ENCODE measurements around the gene SRGAP2C.
"Not testable (repeated sequence)": the region's sequence is repeated elsewhere in the genome, so short reads cannot be mapped to it uniquely, and the experiment has no call there.

The SRGAP2C gene

DNA sequence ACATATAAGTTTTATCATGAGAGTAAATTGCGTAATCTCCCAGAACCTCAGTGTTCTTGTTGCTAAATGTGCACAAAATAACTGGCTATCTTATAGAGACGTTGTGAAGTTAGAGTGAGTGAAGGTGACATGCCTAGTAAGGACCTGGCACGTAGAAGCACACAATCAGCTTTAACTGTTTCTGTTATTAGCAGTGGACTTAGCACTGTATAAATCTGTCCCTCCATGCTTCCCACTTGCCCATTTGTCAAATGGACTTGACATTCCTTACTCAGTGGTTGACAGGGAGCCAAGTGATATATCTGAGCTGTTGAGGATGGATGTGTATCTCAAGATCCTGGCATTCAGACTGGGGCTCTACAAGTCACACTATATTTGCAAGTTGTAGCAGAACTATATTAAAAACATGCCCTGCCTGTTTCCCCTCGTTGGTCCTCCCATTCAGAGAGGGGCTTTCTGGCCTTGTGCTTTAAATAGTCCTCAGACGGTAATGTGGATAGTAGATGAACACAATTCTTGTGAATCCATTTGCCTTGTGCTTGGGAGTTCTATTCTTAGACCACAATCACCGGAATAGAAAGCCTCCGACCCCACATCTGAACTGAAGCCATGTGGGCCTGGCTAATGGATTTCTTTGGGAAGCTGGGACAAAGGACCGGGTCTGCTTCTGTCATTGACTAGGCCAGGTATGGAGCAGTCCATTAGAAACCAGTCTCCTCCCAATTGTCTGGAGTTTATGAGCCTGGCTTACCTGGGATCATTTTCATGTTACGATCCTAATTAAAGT, 43.0 kb downstream of the SRGAP2C start:
- not testable (repeated sequence) for DNase-seq (ENCODE audit: low spot score)

DNA sequence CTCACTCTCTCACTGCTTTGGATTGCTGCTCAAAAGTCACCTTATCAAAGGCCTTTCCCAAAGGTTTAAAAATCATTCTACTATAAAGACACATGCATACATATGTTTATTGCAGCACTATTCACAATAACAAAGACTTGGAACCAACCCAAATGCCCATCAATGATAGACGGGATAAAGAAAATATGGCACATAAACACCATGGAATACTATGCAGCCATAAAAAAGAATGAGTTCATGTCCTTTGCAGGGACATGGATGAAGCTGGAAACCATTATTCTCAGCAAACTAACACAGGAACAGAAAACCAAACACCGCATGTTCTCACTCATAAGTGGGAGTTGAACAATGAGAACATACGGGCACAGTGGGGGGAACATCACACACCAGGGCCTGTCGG, 45.9 kb downstream of the SRGAP2C start:
- DNase-seq (ENCODE audit: low spot score), result not testable (repeated sequence)

DNA sequence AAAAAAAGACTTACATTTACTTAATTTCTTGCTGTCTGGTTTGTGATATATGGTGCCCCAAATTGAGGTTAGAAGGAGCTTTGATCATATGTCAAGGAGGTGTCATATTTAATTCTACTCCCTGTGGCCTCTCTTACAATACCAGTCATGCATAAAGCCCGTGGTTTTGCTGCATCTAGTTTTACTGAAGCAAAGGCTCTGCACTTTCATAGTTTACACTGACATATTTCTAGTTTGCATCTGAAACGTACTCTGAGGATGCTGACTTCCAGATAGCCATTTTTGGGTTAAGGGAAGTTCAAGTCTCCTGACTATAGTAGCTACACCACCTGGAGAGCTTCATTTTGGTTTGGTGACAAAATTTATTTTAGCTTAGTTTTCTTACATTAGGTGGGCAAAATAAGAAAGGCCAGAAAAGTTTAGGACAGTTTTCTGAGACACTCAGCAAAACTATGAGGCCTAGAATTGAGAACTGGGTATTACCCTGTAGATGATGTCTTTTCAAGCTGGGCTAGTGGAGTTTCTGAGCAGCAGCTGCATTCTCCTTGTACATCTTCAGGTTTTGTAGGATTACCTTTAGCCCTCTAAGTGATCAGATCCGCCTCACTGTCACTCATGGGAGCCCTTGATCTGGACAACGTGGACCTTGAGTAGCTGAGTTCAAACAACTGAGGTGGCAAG, 47.8 kb downstream of the SRGAP2C start:
- not testable (repeated sequence) for DNase-seq (ENCODE audit: low spot score)

DNA sequence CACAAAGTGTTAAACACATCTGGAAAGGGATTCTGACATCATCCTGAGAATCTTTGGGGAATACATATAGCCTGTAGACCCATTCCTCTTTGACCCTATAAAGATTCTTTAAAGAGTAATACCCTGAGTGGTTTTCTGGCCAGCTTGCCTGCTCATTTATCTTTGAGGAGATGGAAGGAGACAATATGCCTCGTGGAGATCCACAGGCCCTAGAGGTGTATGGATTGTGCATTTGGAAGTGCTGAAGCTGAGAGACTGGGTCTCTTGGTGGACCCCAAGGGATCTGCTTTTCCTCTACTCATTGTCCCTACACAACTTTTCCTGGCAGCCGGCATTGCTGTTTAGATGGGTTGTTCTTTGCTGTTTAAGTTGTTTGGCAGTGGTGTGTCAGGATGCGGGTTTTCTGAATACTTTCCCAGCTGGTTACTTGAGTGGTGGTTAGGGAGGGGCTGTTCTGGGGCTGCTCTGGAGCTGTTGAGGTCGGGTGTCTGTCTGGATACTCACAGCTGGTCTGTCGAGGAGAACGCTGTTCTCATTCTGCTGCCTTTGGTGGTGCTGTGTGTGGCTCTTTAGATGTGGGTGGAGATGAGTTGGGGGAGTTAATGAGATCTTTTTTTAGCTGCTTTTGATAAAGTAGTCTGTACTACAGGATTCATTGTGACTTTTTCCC, 49.5 kb downstream of the SRGAP2C start:
- not testable (repeated sequence) for DNase-seq (ENCODE audit: low spot score)

DNA sequence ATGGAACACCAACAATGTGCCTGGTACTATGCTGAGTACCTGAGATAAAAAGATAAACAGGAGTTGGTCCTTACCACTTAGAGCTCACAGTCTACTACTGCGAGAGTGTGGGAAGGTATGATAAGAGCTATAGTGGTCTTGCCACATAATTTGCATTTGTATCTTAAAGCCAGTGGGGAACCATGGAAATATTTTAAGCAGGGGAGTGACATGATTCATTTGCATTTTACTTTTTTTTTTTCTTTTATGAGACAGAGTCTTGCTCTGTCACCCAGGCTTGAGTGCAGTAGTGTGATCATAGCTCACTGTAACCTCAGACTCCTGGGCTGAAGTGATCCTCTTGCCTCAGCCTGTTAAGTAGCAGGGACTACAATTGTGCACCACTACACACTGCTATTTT, 53.6 kb downstream of the SRGAP2C start:
- DNase-seq (ENCODE audit: low spot score), result not testable (repeated sequence)

DNA sequence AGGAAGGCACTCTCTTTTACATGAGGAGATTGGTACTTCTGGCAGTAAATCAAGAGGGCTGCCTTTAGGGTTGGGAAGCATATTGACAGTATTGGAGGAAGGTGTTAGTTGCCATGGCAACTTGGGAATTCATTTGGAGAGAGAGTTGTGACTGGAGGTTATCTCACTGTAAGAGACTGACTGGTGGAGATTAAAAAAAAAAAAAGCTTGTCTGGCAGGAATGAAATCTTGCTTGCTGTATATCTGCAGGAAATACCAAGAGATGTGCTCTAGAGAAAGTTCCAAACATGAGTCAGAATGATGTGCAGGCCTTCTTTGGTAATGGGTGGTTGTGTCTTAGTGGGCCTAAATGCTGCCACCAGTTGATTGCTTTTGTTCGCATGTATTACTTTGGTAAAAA, 59.1 kb downstream of the SRGAP2C start:
- DNase-seq (ENCODE audit: low spot score), result not testable (repeated sequence)

DNA sequence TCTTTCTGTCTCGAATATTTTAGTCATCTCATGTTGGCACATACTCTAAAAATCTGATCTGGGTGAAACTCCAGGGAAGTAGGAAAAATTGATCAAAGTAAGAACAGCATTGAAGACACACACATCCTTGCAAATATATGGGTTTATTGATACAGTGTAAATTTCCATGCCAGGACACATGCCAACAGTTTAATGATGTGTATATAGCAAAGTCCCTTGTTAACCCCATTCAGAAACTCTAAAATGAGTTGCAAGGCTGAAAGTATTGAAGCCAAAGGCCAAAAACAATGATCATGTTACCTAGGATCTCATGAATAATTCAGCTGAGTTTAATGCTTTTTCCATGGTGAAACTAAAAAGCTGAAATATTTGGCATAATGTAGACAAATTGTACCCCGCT, 61.6 kb downstream of the SRGAP2C start:
- DNase-seq (ENCODE audit: low spot score), result not testable (repeated sequence)

DNA sequence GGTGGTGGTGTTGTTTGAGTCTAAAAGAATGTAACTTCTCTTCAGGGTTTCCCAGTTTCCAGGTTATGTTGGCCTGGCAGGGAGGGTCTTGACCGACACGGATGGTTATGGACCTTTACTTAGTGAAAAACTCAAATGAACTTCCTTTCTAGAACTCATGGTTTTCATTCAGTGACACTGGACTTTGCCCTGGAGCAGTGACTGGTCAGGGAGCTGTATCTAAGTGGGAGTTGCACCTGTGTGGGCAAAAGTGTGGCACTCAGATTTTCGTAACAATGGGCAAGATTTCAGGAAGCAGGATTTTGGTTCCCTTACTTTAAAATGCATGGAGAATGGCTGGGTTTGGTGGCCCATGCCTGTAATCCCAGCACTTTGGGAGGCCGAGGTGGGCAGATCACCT, 67.9 kb downstream of the SRGAP2C start:
- not testable (repeated sequence) for DNase-seq (ENCODE audit: low spot score)

DNA sequence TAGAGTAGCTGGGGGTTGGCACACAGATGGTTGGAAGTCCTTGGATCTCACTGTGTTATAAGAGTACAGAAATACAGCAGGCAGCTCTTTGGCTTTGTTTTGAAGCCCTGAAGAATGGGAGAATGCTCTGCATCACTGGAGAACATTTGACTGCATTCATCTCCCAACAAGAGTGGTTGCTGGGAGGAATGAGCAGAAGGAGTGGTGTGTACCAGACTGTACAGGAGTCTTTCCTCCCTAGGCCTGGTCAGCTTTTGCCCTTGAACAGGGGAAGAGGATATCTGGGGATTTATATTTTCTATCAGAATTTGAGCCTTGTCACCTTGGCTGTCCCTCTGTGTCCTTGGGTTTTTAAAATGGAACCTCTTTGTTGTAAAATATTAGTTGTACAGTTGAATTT, 69.8 kb downstream of the SRGAP2C start:
- DNase-seq (ENCODE audit: low spot score), result not testable (repeated sequence)

DNA sequence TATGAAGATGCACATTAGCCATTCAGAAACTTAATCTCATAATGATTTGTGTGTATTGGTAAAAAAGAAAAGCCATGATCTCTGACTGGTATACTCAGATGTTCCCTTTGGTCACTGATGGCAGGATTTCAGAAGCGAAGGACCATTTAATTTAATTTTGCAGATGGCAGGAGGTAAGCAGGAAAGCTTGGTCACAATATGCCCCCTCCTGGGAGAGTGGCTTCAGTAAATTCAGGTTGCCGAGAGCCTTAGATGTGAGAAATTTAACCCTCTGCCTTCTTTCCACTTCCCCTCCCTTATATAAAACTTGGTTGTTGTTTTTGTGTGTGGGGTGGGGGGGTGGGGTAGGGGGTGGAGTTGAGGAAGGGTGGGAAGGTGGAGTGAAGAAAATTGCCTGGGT, 72.9 kb downstream of the SRGAP2C start:
- DNase-seq (ENCODE audit: low spot score), result not testable (repeated sequence)

DNA sequence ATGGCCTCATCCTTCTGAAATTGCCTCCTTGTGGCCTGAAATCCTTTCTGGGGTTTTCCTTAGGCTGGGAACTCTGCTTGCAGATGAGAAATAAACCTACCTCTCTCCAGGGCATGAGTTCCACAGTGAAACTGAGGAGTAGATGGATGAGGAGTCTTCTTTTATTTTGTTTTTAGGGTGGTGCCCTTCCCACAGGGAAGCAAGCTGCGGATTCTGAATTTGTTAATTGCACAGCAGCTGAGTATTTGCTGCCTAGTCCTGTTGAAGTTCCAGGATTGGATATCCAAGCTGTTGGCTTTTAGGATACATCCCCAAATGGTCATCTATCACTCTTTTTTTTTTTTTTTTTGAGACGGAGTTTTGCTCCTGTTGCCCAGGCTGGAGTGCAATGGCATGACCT, 73.4 kb downstream of the SRGAP2C start:
- not testable (repeated sequence) for DNase-seq (ENCODE audit: low spot score)

DNA sequence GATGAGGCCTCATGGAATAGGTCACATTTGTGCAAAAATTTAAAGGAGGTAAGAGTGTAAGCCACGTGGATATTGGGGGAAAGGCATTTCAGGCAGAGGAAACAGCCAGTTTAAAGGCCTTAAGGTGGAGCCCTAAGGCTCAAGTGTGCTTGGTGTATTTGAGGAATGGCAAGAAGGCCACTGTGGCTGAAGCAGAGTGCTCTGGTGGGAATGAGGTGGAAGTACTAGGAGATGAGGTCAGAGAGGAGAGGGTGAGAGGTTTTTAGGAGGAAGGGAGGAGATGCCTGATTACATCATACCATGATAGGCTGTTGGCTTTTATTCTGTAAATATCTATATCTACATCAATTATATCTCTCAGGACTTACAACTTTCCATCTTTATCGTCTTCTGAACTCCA, 75.4 kb downstream of the SRGAP2C start:
- DNase-seq (ENCODE audit: low spot score), result not testable (repeated sequence)

DNA sequence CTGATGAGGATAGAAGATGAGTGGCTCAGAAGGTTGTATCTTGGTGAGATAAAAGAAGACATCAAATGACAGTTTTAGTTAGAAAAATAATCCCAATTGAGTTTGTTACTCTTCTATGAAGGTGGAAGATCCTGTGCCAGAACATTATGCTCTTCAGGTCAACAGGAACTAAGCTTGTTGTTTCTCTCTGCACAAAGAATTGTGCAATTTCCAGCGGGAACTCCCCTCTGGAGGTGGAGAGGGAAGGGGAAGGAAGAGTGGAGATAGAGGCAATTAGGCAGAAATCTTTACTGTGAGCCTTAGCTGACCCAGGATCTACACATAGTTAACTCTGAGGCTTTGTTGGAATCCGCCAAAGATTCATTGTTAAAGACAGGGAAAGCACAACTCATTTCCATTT, 77.4 kb downstream of the SRGAP2C start:
- DNase-seq (ENCODE audit: low spot score), result not testable (repeated sequence)

DNA sequence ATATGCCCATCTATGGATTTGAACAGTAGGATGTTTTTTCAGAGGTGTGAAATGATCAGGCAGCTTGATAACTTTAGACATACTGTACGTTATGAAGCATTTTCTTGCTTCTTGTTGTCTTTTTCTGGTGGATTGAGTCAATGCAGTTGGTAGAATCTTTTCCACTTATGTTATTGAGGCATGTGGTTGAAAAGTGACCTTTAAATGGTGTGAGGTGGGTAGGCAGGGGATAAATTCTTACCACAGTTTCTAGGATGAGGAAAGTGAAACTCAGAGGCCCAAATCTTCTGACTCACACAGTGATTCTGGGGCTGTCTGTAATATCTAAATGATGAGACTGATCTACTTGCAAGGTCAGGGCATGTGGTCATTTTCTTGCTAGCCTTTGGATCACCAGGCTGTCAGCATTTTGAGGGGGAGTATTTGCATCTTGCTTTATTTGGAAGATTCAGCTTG, 79.0 kb downstream of the SRGAP2C start:
- DNase-seq (ENCODE audit: low spot score), result not testable (repeated sequence)

DNA sequence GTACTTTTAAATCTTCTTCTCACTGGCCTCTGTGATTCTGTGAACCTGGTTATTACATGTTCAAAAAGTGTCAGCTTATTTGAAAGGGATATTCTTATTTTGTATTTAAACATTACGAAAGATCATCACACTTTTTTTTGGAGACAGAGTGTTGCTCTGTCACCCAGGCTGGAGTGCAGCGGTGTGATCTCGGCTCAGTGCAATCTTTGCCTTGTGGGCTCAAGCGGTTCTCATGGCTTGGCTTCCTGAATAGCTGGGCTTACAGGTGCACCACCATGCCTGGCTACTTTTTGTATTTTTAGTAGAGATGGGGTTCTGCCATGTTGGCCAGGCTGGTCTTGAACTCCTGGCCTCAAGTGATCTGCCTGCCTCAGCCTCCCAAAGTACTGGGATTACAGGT, 82.3 kb downstream of the SRGAP2C start:
- not testable (repeated sequence) for DNase-seq (ENCODE audit: low spot score)

DNA sequence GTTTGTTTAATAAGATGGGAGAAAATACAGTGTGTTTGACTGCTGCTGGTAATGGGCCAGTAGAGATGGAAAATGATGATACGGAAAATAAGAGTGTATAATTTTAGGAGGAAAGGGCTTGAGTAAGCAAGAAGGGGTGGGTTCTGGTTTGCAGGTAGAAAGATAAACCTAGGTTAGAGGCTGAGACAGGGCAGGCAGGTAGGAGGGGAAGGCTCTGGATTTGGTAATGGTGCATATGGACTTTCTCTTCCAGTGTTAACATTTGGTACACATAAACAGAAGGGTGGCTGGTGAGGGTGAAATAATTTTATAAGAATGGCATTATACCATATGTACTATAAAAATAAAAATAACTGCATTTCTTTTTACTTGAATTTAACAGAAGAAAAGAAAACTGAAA, 84.5 kb downstream of the SRGAP2C start:
- DNase-seq (ENCODE audit: low spot score), result not testable (repeated sequence)

DNA sequence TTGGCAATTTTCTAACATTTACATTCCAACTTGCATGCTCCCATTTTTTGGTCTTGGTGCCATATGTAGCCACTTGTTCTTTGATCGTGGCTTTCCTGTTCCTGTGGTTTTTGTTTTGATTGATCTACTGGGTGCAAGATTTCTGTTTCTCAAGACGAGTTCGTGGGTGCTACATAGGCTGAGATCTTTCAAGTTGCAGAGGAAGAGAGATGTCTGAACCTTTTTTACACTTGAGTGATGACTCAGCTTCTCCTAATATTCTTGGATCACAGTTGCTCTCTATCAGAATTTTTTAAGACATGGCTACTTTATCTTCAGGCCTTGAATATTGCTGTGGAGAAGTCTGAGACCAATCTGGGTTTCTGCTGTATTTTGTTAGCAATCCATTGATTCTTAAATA, 85.2 kb downstream of the SRGAP2C start:
- not testable (repeated sequence) for DNase-seq (ENCODE audit: low spot score)

DNA sequence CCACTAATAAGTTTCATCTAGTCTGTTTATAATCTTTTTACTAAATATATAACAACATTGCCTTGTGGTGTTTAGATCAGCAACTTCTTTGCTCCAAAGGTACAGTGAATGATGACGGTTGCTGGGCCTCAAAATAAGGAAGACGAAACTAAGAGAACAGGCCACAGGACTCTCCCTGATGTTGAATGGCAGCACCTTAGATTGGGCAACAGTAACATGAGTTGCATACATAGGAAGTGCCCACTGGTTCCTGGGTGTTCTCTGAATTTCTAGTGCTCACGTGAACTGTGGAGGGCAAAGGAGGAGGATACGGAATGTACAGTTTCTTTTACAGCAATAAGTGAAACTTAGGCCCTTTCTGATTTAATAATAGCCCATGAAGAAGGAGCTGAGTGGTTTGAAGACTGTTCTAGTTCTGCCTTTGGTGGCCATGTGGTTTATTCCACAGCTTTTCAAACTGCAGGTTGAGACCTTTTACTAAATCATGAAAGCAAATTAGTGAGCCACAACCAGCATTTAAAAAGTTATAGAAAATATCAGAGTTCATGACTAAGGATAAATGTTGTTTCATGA, 86.5 kb downstream of the SRGAP2C start:
- not testable (repeated sequence) for DNase-seq (ENCODE audit: low spot score)

DNA sequence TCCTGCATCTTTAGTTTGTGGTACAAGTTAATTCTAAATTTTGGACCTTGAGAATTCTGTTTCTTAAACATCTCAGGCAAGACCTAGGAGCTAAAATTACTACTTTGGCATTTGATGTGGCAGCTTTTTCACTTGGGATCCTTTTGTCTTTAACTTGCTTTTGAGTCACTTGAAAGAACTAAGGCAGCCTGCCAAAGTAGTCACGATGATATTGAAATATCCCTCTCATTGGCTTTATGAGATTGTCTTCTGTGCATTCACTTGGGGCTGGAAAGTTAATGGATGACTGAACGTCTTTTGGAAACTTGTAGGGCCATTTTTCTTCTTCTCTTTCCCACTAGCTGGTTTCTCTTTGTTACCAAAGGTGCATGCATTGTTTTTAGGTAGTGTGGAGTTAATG, 90.7 kb downstream of the SRGAP2C start:
- DNase-seq (ENCODE audit: low spot score), result not testable (repeated sequence)

DNA sequence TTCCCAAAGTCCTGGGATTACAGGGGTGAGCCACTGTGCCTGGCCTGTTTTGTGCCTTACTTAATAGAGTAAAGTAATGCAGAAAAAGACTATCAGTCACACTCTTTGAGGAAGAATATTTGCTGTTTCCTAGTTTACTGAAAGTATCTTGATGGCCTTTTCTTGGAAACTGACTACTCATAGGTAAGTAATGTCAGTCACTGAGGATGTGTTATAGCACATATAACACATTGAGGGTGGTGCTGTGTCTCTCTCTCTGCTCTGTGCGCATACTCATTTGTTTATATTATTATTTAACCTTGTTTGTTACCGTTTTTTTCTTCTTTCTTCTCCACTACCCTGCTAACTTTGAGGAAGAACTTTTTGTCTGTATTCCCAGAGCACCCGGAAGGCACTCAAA, 93.4 kb downstream of the SRGAP2C start:
- not testable (repeated sequence) for DNase-seq (ENCODE audit: low spot score)

DNA sequence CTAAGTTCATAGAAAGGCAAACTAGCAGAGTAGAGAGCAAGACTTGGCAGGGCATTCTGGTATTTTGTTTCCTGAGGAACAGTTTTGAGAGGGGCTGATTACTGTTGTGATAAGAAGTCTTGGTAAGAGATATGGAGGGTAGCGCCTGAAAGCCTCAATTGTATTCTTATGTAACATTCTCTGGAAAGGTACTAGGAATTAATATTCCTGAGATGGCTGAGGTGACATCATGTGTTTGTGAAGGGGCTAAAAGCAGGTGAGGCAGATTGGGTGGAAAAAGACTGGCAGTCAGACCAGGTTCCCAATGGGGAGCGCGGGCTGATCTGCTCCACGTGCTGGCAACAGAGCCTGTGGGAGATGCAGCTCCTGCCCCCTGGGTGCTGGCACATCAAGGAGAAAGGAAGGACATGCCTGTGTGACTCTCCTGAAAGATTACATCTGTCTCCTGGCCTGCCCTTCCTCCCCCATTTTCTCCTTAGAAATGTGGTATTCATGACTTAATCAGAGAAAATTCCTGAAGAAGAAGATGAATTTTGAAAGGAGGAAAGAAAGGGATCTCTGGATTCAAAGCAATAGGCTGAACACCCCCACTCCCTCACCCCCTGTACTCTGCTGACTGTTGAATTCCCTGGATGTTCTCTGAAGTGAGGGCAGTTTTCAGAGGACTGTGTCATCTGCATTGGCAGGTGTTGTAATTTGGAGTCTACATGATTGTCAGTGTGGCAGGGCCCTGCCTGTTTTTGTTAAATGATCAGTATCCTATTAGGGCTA, 94.2 kb downstream of the SRGAP2C start:
- peak; percentile 18 for DNase-seq (ENCODE audit: low spot score)

DNA sequence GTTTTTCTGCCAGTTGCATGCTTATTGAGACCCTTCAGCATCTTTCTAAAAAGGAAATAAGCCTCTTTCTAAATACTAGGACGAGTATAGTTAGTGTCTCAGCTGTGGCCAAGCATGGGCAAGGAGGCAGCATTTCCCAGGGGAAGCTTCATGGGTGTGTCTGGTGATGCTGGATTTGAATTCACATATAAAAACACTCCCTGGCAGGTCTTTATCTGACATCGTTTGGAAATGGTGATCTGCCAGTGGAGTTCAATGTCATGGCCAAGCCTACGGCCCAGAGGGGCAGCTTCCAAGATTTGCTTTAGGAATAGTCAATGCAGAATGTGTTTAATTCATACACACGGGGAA, 94.7 kb downstream of the SRGAP2C start:
- not testable (repeated sequence) for DNase-seq (ENCODE audit: low spot score)

All from cerebellar cortex (tissue), 1 donor.